K562 (cell line): ENCODE data around the gene VWA3B. TPM values are rescaled to one million over a fixed set of nuclear protein-coding genes. Genes with fewer than 3 reads are reported as not detected.

Source experiments
- ATAC-seq: fragments of 200-7000 bp; cut with Tn5 transposase; 3 replicates; pipeline ENCODE4 v1.9.1; 2020; ENCODE audit warnings: moderate library complexity
- BruUV-seq: library from RNA; stranded (reverse); fragments of 400-500 nt; replicated peaks from 2 replicates; lab custom pipeline; 2021; lab: Mats Ljungman, UMichigan
- CTCF ChIA-PET: fragments of 300-600 bp; formaldehyde crosslinking; extraction: SDS; loops from one replicate; lab custom pipeline; 2021; ENCODE audit warnings: low intra/inter-chr PET ratio; lab: Yijun Ruan, JAX
- POLR2A ChIA-PET: fragments of 300-600, 350-650 bp; sonication (Branson Sonifier 250); formaldehyde crosslinking; extraction: SDS; loops from one replicate; lab custom pipeline; 2021; ENCODE audit warnings: antibody characterized with exemption, inconsistent platforms; lab: Yijun Ruan, JAX
- DNase-seq, 4 experiments: peaks; one replicate each; pipeline versions ENCODE4 v3.0.0 to v3.0.0-alpha.2; 2011 to 2018; ENCODE audit warnings: low spot score in 3 of 4, mixed read lengths in 3 of 4; ENCODE audit errors: extremely low read depth in 1 of 4
- FAIRE-seq: peaks from 2 replicates; lab custom pipeline; 2011; peaks lifted over from hg19 to GRCh38; lab: Jason Lieb, UNC
- H2AFZ ChIP-seq: 2 replicates; pipeline ENCODE4 v1.6.0; 2011; ENCODE audit warnings: low read depth, low read length, control low read depth, inconsistent platforms
- H3K27ac ChIP-seq: fragments of 200-600 bp; 3 replicates; pipeline ENCODE4 v1.8.0; 2011; ENCODE audit warnings: low read depth, mild to moderate bottlenecking, control low read depth, inconsistent platforms, low read length, moderate library complexity, mixed read lengths; ENCODE audit errors: extremely low read depth
- H3K27me3 ChIP-seq, 2 experiments: fragments of 300-600 bp in 1 of 2; 2 replicates in 1 of 2; 3 replicates in 1 of 2; pipeline versions ENCODE4 v1.6.0 to v1.8.0; 2011; ENCODE audit warnings: inconsistent platforms in 2 of 2, low read length in 2 of 2, mild to moderate bottlenecking in 1 of 2, mixed read lengths in 1 of 2, moderate library complexity in 1 of 2; ENCODE audit not compliant: control insufficient read depth in 2 of 2, insufficient read depth in 2 of 2
- H3K36me3 ChIP-seq: fragments of 300-600 bp; 3 replicates; pipeline ENCODE4 v1.8.0; 2011; ENCODE audit warnings: mild to moderate bottlenecking, low read length, inconsistent platforms; ENCODE audit not compliant: control insufficient read depth, insufficient read depth
- H3K4me1 ChIP-seq, 2 experiments: fragments of 200-600 bp in 1 of 2; replicated peaks in 1 of 2; 2 replicates in 1 of 2; 3 replicates in 1 of 2; pipeline versions ENCODE4 v1.5.1 to v1.8.0; 2011; ENCODE audit warnings: inconsistent platforms in 2 of 2, low read length in 2 of 2, mild to moderate bottlenecking in 1 of 2, mixed read lengths in 1 of 2, moderate library complexity in 1 of 2; ENCODE audit not compliant: control insufficient read depth in 2 of 2, insufficient read depth in 2 of 2
- H3K4me2 ChIP-seq: 2 replicates; pipeline ENCODE4 v1.6.1; 2011; ENCODE audit warnings: low read length, control low read depth, inconsistent platforms, mixed read lengths; ENCODE audit not compliant: insufficient read depth
- H3K4me3 ChIP-seq: fragments of 200-600 bp; sonication (generic), shearing (Covaris generic); 2 replicates; pipeline ENCODE4 v1.5.1; 2016; ENCODE audit warnings: control low read depth, inconsistent platforms
- H3K79me2 ChIP-seq: fragments of 200-600 bp; 3 replicates; pipeline ENCODE4 v1.8.0; 2011; ENCODE audit warnings: low read length, inconsistent platforms; ENCODE audit not compliant: control insufficient read depth, insufficient read depth
- H3K9ac ChIP-seq, 2 experiments: 2 replicates each; pipeline versions ENCODE4 v1.6.0 to v1.6.1; 2011; ENCODE audit warnings: low read depth in 2 of 2, low read length in 2 of 2, control low read depth in 1 of 2, inconsistent platforms in 1 of 2, mild to moderate bottlenecking in 1 of 2, mixed read lengths in 1 of 2; ENCODE audit not compliant: insufficient read depth in 1 of 2
- H3K9me1 ChIP-seq: one replicate; pipeline ENCODE4 v1.6.0; 2011; ENCODE audit warnings: inconsistent platforms, mild to moderate bottlenecking, low read length, moderate library complexity; ENCODE audit not compliant: control insufficient read depth, insufficient read depth
- H3K9me3 ChIP-seq: replicated peaks from 2 replicates; pipeline ENCODE4 v1.5.1; 2011; ENCODE audit warnings: low read depth, low read length, inconsistent platforms; ENCODE audit not compliant: control insufficient read depth, insufficient read depth
- H4K20me1 ChIP-seq: replicated peaks from 2 replicates; pipeline ENCODE4 v1.6.1; 2011; ENCODE audit warnings: low read length, inconsistent platforms, mixed read lengths; ENCODE audit not compliant: control insufficient read depth, insufficient read depth
- BRD4 ChIP-seq: fragments of 200-600 bp; sonication (generic); IDR thresholded peaks from 2 replicates; pipeline ENCODE4 v1.6.1; 2017; ENCODE audit warnings: inconsistent platforms
- CTBP1 ChIP-seq: fragments of 450-650 bp; IDR thresholded peaks from 2 replicates; pipeline ENCODE4 v1.6.1; 2016; ENCODE audit warnings: borderline replicate concordance
- DMBX1 ChIP-seq: fragments of 250-450 bp; sonication (Bioruptor Pico); IDR thresholded peaks from 2 replicates; pipeline ENCODE4 v1.8.0; 2022; ENCODE audit warnings: inconsistent platforms, mild to moderate bottlenecking, moderate library complexity, borderline replicate concordance
- FOXM1 ChIP-seq, 2 experiments: fragments of 450-650 bp in 1 of 2; sonication (generic) in 1 of 2; formaldehyde crosslinking in 1 of 2; IDR thresholded peaks; 2 replicates each; pipeline versions ENCODE4 v1.6.1 to v1.9.0; 2017 to 2022; ENCODE audit warnings: low read depth in 2 of 2, mild to moderate bottlenecking in 2 of 2, missing genetic modification reagents in 1 of 2, moderate library complexity in 1 of 2
- KLF6 ChIP-seq: fragments of 250-450 bp; sonication (Bioruptor Pico); IDR thresholded peaks from 2 replicates; pipeline ENCODE4 v1.4.0; 2020; ENCODE audit warnings: mild to moderate bottlenecking, moderate library complexity, borderline replicate concordance
- SMAD2 ChIP-seq: fragments of 150-350 bp; IDR thresholded peaks from 2 replicates; pipeline ENCODE4 v1.6.1; 2014; ENCODE audit warnings: low read depth, mild to moderate bottlenecking, low read length
- ZNF263 ChIP-seq: sonication (generic); formaldehyde crosslinking; IDR thresholded peaks from 2 replicates; pipeline ENCODE4 v1.8.0; 2022; ENCODE audit warnings: mild to moderate bottlenecking, missing genetic modification reagents, borderline replicate concordance
- ZNF766 ChIP-seq: fragments of 200-800 bp; sonication (Bioruptor generic); conservative IDR thresholded peaks from 2 replicates; pipeline ENCODE4 v1.6.1; 2016; ENCODE audit warnings: missing genetic modification characterization, missing compliant biosample characterization
- WGBS: fragments of 100-300 bp; shearing (Covaris generic); methylation state at CpG from one replicate; pipeline ENCODE4 v1.1.6; 2016; ENCODE audit warnings: low coverage, mixed read lengths; ENCODE audit not compliant: insufficient coverage; ENCODE audit errors: missing lambda C conversion rate; 5-methylcytosine and 5-hydroxymethylcytosine counted together
- in situ Hi-C: fragments of 300-500 bp; cut with MboI; formaldehyde crosslinking; loops from 4 replicates; pipeline ENCODE4 v1.15.0; 2018; ENCODE audit warnings: inconsistent platforms, mixed read lengths
- intact Hi-C: fragments of 100-400 bp; cut with micrococcal nuclease; formaldehyde crosslinking; loops from 2 replicates; pipeline ENCODE4 v1.14.2; 2022
- polyA plus RNA-seq, 8 experiments: library from polyadenylated mRNA; depleted of rRNA in 4 of 8; stranded (reverse) in 5 of 8; unstranded in 3 of 8; fragments of >200 nt; fragmentation: Nextera tagmentation in 2 of 8; fragmentation: Illumina TruSeq in 1 of 8; extraction: Ambion mirVana in 2 of 8; extraction: Trizol in 1 of 8; gene quantifications; 2 replicates each; pipeline versions ENCODE4 v1.2.1 to v1.2.3, GENCODE V29; 2011 to 2014; ENCODE audit warnings: inconsistent platforms in 1 of 8, missing spikeins in 1 of 8
- total RNA-seq, 7 experiments: library from RNA; depleted of rRNA in 6 of 7; stranded (reverse); fragments of >200 nt in 6 of 7; fragmentation: Illumina TruSeq in 2 of 7; extraction: Trizol in 2 of 7; gene quantifications; 2 replicates each; pipeline versions ENCODE4 v1.2.1 to v1.2.3, GENCODE V29; 2011 to 2021; ENCODE audit warnings: low replicate concordance in 1 of 7
- TF ChIP-seq, protein P1 (sequence below): fragments of 450-650 bp; IDR thresholded peaks from 2 replicates; pipeline ENCODE4 v1.6.1; 2016; ENCODE audit warnings: low read depth

The VWA3B gene
- total and polyA plus RNA-seq, 9 of the 15 experiments (the other 6 are each of a cell fraction or from before 2014, with no cell fraction given): not detected

DNA sequence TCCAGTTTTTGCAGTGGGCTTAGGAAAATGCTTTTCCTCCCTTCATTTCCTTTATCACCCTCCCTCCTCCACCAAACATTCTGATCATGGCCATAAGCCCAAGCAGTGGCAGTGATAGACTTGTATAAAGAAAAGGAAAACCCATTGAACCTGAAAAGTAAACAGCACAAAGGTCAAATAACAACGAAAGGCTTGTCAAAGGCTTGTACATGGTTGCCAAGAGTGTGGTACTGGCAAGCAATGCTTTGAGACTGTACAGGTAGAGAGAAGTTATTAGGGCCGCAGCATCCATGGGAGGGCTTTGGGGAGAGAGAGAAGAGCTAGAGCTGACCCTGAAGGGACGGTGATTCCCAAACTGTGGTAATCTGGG is 2.1 kb upstream of the VWA3B start:
- H3K27me3 ChIP-seq: peaks cover 25 to 32% of the 10 kb centered on the region in 2 experiments
- no peaks in the 10 kb centered on the region for H3K36me3 ChIP-seq
- intact Hi-C loops (no loop called here), in situ Hi-C loops (no loop called here)
- no peaks in the 10 kb centered on the region for H3K9me3 ChIP-seq
- peaks cover 2 to 8% of the 10 kb centered on the region in 2 experiments; a peak in 2 of 5 replicates for H3K4me1 ChIP-seq
- no peak overlapping the region for H3K4me2 ChIP-seq
- WGBS: 2% methylated on average over 3 of the region's 3 CpGs
- H4K20me1 ChIP-seq: no peaks in the 10 kb centered on the region
- H3K9me1 ChIP-seq: no peaks in the 10 kb centered on the region
- no peaks in the 10 kb centered on the region for H3K79me2 ChIP-seq
- DNase-seq (no peak), ATAC-seq (no peak), FAIRE-seq (no peak)
- no peak overlapping the region for H3K27ac ChIP-seq
- H2AFZ ChIP-seq: no peak overlapping the region
- POLR2A ChIA-PET: no interaction called here
- no peak overlapping the region for H3K9ac ChIP-seq
- CTCF ChIA-PET: no interaction called here
- BruUV-seq: no TSS peak
- H3K4me3 ChIP-seq: no peak overlapping the region
- no peak for TF ChIP-seq DMBX1 (CRISPR knock-in tag)
- no peak for TF ChIP-seq CTBP1
- no peak for TF ChIP-seq BRD4
- no peak for TF ChIP-seq SMAD2
- TF ChIP-seq FOXM1 (IDR thresholded peaks at IDR 0.05; ENCODE audit: low read depth): no peak
- no peak for TF ChIP-seq FOXM1 (CRISPR knock-in tag; IDR thresholded peaks at IDR 0.05; ENCODE audit: low read depth)
- no peak for TF ChIP-seq ZNF766 (CRISPR knock-in tag)
- TF ChIP-seq KLF6 (CRISPR knock-in tag): no peak
- TF ChIP-seq, protein P1, sequence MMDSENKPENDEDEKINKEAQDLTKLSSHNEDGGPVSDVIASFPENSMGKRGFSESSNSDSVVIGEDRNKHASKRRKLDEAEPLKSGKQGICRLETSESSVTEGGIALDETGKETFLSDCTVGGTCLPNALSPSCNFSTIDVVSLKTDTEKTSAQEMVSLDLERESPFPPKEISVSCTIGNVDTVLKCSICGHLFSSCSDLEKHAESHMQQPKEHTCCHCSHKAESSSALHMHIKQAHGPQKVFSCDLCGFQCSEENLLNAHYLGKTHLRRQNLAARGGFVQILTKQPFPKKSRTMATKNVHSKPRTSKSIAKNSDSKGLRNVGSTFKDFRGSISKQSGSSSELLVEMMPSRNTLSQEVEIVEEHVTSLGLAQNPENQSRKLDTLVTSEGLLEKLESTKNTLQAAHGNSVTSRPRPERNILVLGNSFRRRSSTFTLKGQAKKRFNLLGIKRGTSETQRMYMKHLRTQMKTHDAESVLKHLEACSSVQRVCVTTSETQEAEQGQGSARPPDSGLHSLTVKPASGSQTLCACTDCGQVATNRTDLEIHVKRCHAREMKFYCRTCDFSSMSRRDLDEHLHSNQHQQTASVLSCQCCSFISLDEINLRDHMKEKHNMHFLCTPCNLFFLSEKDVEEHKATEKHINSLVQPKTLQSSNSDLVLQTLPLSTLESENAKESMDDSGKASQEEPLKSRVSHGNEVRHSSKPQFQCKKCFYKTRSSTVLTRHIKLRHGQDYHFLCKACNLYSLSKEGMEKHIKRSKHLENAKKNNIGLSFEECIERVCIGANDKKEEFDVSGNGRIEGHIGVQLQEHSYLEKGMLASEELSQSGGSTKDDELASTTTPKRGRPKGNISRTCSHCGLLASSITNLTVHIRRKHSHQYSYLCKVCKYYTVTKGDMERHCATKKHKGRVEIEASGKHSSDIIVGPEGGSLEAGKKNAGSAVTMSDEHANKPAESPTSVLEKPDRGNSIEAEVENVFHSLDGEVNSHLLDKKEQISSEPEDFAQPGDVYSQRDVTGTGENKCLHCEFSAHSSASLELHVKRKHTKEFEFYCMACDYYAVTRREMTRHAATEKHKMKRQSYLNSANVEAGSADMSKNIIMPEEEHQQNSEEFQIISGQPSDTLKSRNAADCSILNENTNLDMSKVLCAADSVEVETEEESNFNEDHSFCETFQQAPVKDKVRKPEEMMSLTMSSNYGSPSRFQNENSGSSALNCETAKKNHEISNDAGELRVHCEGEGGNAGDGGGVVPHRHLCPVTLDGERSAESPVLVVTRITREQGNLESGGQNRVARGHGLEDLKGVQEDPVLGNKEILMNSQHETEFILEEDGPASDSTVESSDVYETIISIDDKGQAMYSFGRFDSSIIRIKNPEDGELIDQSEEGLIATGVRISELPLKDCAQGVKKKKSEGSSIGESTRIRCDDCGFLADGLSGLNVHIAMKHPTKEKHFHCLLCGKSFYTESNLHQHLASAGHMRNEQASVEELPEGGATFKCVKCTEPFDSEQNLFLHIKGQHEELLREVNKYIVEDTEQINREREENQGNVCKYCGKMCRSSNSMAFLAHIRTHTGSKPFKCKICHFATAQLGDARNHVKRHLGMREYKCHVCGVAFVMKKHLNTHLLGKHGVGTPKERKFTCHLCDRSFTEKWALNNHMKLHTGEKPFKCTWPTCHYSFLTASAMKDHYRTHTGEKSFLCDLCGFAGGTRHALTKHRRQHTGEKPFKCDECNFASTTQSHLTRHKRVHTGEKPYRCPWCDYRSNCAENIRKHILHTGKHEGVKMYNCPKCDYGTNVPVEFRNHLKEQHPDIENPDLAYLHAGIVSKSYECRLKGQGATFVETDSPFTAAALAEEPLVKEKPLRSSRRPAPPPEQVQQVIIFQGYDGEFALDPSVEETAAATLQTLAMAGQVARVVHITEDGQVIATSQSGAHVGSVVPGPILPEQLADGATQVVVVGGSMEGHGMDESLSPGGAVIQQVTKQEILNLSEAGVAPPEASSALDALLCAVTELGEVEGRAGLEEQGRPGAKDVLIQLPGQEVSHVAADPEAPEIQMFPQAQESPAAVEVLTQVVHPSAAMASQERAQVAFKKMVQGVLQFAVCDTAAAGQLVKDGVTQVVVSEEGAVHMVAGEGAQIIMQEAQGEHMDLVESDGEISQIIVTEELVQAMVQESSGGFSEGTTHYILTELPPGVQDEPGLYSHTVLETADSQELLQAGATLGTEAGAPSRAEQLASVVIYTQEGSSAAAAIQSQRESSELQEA: no peak
- TF ChIP-seq ZNF263 (CRISPR knock-in tag): no peak
